Ishikawa (cell line): ENCODE data around the gene ORAI1.

ENCODE experiments used
- EP300 ChIP-seq: IDR thresholded peaks from 2 replicates; pipeline ENCODE4 v1.6.1; 2012; ENCODE audit warnings: borderline replicate concordance
- RAD21 ChIP-seq: IDR thresholded peaks from 2 replicates; pipeline ENCODE4 v1.6.1; 2012; ENCODE audit warnings: low read depth
- TCF12 ChIP-seq: IDR thresholded peaks from 2 replicates; pipeline ENCODE4 v1.6.1; 2012; ENCODE audit warnings: low read depth
- ZBTB7A ChIP-seq: IDR thresholded peaks from 2 replicates; pipeline ENCODE4 v1.6.1; 2012; ENCODE audit warnings: low read depth
- TF ChIP-seq, protein P1 (sequence below): IDR thresholded peaks from 2 replicates; pipeline ENCODE4 v1.6.1; 2012
- TF ChIP-seq, protein P2 (sequence below): IDR thresholded peaks from 2 replicates; pipeline ENCODE4 v1.6.1; 2012; ENCODE audit warnings: low read depth, mild to moderate bottlenecking

DNA sequence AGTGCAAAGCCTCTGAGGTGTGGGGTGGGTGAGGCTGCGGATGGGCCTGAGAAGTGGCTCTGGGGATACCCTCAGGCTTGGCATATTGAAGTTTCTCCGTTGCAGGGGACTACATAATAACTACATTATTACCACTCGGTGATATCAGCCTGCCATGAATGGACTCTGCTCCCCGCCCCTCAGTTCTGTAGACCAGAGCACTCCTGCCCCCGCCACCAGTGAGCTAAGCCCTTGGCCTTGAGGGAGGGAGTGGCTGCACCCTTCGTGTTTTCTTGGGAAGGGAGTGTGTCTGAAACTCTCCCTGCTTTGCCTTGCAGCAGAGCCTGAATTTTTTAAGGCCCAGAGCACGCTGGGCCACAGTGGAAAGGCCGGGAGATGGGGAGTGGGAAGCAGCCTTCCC lies 1.7 kb downstream of the ORAI1 start:
- TF ChIP-seq, protein P1, sequence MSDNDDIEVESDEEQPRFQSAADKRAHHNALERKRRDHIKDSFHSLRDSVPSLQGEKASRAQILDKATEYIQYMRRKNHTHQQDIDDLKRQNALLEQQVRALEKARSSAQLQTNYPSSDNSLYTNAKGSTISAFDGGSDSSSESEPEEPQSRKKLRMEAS = no peak
- TF ChIP-seq ZBTB7A (no peak), RAD21 (no peak), EP300 (no peak), TCF12 (no peak)
- TF ChIP-seq, protein P2, sequence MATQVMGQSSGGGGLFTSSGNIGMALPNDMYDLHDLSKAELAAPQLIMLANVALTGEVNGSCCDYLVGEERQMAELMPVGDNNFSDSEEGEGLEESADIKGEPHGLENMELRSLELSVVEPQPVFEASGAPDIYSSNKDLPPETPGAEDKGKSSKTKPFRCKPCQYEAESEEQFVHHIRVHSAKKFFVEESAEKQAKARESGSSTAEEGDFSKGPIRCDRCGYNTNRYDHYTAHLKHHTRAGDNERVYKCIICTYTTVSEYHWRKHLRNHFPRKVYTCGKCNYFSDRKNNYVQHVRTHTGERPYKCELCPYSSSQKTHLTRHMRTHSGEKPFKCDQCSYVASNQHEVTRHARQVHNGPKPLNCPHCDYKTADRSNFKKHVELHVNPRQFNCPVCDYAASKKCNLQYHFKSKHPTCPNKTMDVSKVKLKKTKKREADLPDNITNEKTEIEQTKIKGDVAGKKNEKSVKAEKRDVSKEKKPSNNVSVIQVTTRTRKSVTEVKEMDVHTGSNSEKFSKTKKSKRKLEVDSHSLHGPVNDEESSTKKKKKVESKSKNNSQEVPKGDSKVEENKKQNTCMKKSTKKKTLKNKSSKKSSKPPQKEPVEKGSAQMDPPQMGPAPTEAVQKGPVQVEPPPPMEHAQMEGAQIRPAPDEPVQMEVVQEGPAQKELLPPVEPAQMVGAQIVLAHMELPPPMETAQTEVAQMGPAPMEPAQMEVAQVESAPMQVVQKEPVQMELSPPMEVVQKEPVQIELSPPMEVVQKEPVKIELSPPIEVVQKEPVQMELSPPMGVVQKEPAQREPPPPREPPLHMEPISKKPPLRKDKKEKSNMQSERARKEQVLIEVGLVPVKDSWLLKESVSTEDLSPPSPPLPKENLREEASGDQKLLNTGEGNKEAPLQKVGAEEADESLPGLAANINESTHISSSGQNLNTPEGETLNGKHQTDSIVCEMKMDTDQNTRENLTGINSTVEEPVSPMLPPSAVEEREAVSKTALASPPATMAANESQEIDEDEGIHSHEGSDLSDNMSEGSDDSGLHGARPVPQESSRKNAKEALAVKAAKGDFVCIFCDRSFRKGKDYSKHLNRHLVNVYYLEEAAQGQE = no peak
